ENCODE data around the gene CBY2. TPM values are rescaled to one million over a fixed set of nuclear protein-coding genes. Genes with fewer than 3 reads are reported as not detected.

Gene CBY2
- total RNA-seq, 2 experiments from 2014 or later: not detected

GRCh38 chr13:45718063-45718462, 15.9 kb downstream of the CBY2 start:
- no peaks in the 10 kb centered on the region for H3K4me1 ChIP-seq (ENCODE audit: insufficient read depth, low read length)
- DNase-seq (peak in 3 of 14 experiments; percentile 13 to 36 (median 18)), ATAC-seq (ENCODE audit: poor library complexity) (peak; percentile 41)
- CTCF ChIA-PET: no interaction called here
- Mint-ChIP-seq H3K4me1 (ENCODE audit: low read depth) (no peaks in the 10 kb centered on the region), H3K27me3 (no peaks in the 10 kb centered on the region), H3K9me3 (no peaks in the 10 kb centered on the region), H3K27ac (no peak overlapping the region), H3K4me3 (no peak overlapping the region), H3K36me3 (ENCODE audit: low read depth) (no peaks in the 10 kb centered on the region)
- peaks cover 0 to 11% of the 10 kb centered on the region in 2 experiments for H3K9me3 ChIP-seq (ENCODE audit: control insufficient read depth in 1 of 2, insufficient read depth in 1 of 2, low read length in 2 of 2)
- peak; percentile 28 for TF ChIP-seq CTCF (IDR thresholded peaks at IDR 0.05)
- H3K27me3 ChIP-seq (ENCODE audit: control insufficient read depth in 1 of 2, insufficient read depth in 2 of 2, low read length in 2 of 2): no peaks in the 10 kb centered on the region
- no peaks in the 10 kb centered on the region for H3K36me3 ChIP-seq (ENCODE audit: insufficient read depth, low read length)
- POLR2A ChIA-PET: no interaction called here
- H3K27ac ChIP-seq (ENCODE audit: low read depth in 1 of 2, low read length in 2 of 2): no peak overlapping the region
- intact Hi-C loops (cut with DNase I, micrococcal nuclease): loop anchor here (1.0 to 5.0 kb wide), 2 partner anchors 91 to 95 kb away; no protein-coding TSS in a partner anchor
- no peak overlapping the region for H3K4me3 ChIP-seq (ENCODE audit: low read length)

- POLR2A ChIA-PET: no interaction called here
- Histone ChIP-seq H3K27ac (ENCODE audit: low read depth in 1 of 2, low read length in 2 of 2) (no peak overlapping the region), H3K27me3 (ENCODE audit: control insufficient read depth in 1 of 2, insufficient read depth in 2 of 2, low read length in 2 of 2) (no peaks in the 10 kb centered on the region), H3K9me3 (ENCODE audit: control insufficient read depth in 1 of 2, insufficient read depth in 1 of 2, low read length in 2 of 2) (peaks cover 0 to 2% of the 10 kb centered on the region in 2 experiments), H3K36me3 (ENCODE audit: insufficient read depth, low read length) (no peaks in the 10 kb centered on the region), H3K4me3 (ENCODE audit: low read length) (no peak overlapping the region), H3K4me1 (ENCODE audit: insufficient read depth, low read length) (no peaks in the 10 kb centered on the region)
- H3K36me3 Mint-ChIP-seq (ENCODE audit: low read depth): no peaks in the 10 kb centered on the region
- H3K27ac Mint-ChIP-seq: no peak overlapping the region
- no peaks in the 10 kb centered on the region for H3K9me3 Mint-ChIP-seq
- no peaks in the 10 kb centered on the region for H3K27me3 Mint-ChIP-seq
- CTCF ChIA-PET: no interaction called here
- no peak overlapping the region for H3K4me3 Mint-ChIP-seq
- no peak for TF ChIP-seq CTCF (IDR thresholded peaks at IDR 0.05)
- DNase-seq (no peak), ATAC-seq (ENCODE audit: poor library complexity) (no peak)
- no peaks in the 10 kb centered on the region for H3K4me1 Mint-ChIP-seq (ENCODE audit: low read depth)
- intact Hi-C loops (cut with DNase I, micrococcal nuclease): loop anchor here (1.0 to 5.0 kb wide), 2 partner anchors 92 to 96 kb away; no protein-coding TSS in a partner anchor
These were observed 16.9 kb downstream of the CBY2 start for GRCh38 chr13:45718992-45719391.

- no peak overlapping the region for H3K27ac ChIP-seq (ENCODE audit: low read depth in 1 of 2, low read length in 2 of 2)
- H3K9me3 ChIP-seq (ENCODE audit: control insufficient read depth in 1 of 2, insufficient read depth in 1 of 2, low read length in 2 of 2): no peaks in the 10 kb centered on the region
- Mint-ChIP-seq H3K27ac (no peak overlapping the region), H3K4me1 (ENCODE audit: low read depth) (no peaks in the 10 kb centered on the region), H3K36me3 (ENCODE audit: low read depth) (no peaks in the 10 kb centered on the region), H3K4me3 (no peak overlapping the region), H3K9me3 (no peaks in the 10 kb centered on the region), H3K27me3 (no peaks in the 10 kb centered on the region)
- no peak for TF ChIP-seq CTCF (IDR thresholded peaks at IDR 0.05)
- intact Hi-C loops (cut with DNase I, micrococcal nuclease): no loop called here
- H3K4me1 ChIP-seq (ENCODE audit: insufficient read depth, low read length): no peaks in the 10 kb centered on the region
- ChIA-PET CTCF (no interaction called here), POLR2A (no interaction called here)
- H3K27me3 ChIP-seq (ENCODE audit: control insufficient read depth in 1 of 2, insufficient read depth in 2 of 2, low read length in 2 of 2): no peaks in the 10 kb centered on the region
- no peak overlapping the region for H3K4me3 ChIP-seq (ENCODE audit: low read length)
- ATAC-seq (ENCODE audit: poor library complexity): no peak
- no peaks in the 10 kb centered on the region for H3K36me3 ChIP-seq (ENCODE audit: insufficient read depth, low read length)
- DNase-seq: no peak
These were observed 19.1 kb downstream of the CBY2 start for GRCh38 chr13:45721203-45721731.
